ENCODE results near the gene PLSCR1. TPM values are rescaled to one million over a fixed set of nuclear protein-coding genes. Genes with fewer than 3 reads are reported as not detected.
"Not testable (repeated sequence)": the region's sequence is repeated elsewhere in the genome, so short reads cannot be mapped to it uniquely, and the experiment has no call there.

Gene PLSCR1
- polyA plus RNA-seq, 2 of the 4 experiments (the other 2 are of a cell fraction) = 37.1 to 54.4 TPM

DNA sequence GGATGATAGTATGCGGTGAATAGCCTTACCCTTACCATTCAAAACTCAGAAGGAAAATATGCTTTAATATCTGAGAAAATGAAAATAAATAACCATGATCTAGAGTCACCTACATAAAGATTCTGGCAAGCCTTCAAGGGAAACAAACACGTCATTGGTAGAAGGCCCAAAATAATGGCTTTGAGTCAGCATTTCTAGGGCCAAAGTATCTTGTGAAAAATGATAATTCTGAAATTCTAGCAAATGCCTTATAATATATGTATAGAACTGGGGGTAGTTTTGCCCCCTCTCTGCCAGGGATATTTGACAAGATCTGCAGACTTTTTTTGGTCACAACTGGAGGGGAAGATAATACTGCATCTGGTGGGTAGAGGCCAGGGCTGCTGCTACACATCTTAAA lies 15.4 kb downstream of the PLSCR1 start:
- H3K9me3 ChIP-seq = no peaks in the 10 kb centered on the region
- 90% methylated on average over 2 of the region's 2 CpGs for WGBS (ENCODE audit: missing lambda C conversion rate)
- DNase-seq (ENCODE audit: low read depth in 1 of 2, low spot score in 1 of 2) (no peak), FAIRE-seq (no peak), ATAC-seq (no peak)
- CTCF ChIA-PET = interaction anchor here (0.8 kb wide), 1 partner anchor 10 kb away, joined by 3 read pairs; no protein-coding TSS in a partner anchor
- no peak overlapping the region for H3K4me3 ChIP-seq
- H3K4me1 ChIP-seq = peaks cover 13% of the 10 kb centered on the region; the same call in 1 of the 3 replicates
- TF ChIP-seq ZFP36 (IDR thresholded peaks at IDR 0.05; ENCODE audit: borderline replicate concordance, partially characterized antibody) = no peak
- POLR2A ChIA-PET = interaction anchor here (0.7 kb wide), 1 partner anchor 16 kb away, joined by 3 read pairs; the partner anchor contains the start of gene PLSCR1
- no peak overlapping the region for H3K27ac ChIP-seq
- no peak overlapping the region for H3K4me2 ChIP-seq

DNA sequence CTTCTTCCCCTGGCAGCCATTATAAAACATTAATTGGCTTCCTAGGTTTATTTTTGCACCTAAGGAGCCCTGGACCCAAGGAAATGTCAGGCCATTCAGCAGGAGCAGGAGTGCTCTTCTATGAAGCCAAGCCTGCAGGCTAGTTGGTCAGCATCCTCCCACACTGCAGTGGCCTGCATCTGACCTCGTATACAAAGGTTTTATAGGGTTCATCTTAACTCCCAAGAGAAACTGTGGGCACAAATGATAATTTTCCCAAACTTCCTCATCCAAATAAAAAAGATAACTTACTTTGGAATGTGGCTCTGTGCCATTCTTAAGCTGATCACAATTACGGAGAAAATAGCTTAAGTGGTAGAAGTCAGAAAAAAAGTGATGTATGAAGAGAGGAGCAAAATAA lies 19.4 kb downstream of the PLSCR1 start:
- H3K4me1 ChIP-seq = peaks cover 13% of the 10 kb centered on the region; the same call in 1 of the 3 replicates
- 58% methylated on average over 2 of the region's 2 CpGs for WGBS (ENCODE audit: missing lambda C conversion rate)
- H3K4me3 ChIP-seq = no peak overlapping the region
- TF ChIP-seq EP300 (IDR thresholded peaks at IDR 0.05) (0 out of 5 replicates have a peak, but pooled peaks of 1 of the 2 experiments have one; percentile 17), RNF2 (IDR thresholded peaks at IDR 0.05; ENCODE audit: borderline replicate concordance, low read depth) (no peak)
- DNase-seq (ENCODE audit: low read depth in 1 of 2, low spot score in 1 of 2) = peak in 1 of 2 experiments; percentile 57
- ChIA-PET CTCF (no interaction called here), POLR2A (no interaction called here)
- no peak overlapping the region for H3K27ac ChIP-seq
- FAIRE-seq = no peak
- H3K9me3 ChIP-seq = no peaks in the 10 kb centered on the region
- peak in 1 of 2 experiments; percentile 73; a peak in 2 of 6 replicates for ATAC-seq
- no peak overlapping the region for H3K4me2 ChIP-seq

DNA sequence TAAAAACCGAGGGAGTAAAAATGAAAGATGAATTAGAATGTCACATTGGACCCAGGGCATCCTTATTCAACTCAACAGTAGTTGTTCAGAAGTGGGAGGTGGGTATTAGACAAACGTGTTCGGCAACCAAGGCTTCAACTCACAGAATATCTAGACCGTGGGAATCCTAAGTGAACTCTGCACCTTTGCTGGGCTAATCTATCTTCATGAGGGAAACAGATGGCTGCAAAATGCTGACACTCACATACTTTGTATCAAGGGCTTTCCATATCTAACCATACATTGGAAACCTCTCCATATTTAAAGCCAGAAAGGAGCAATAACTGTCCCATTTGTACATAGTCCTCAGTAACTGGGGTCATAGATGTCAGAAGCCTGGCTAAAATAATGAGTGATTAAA lies 20.9 kb downstream of the PLSCR1 start:
- POLR2A ChIA-PET = no interaction called here
- CTCF ChIA-PET = no interaction called here
- TF ChIP-seq JUN (IDR thresholded peaks at IDR 0.05) (no peak), CHD4 (IDR thresholded peaks at IDR 0.05; ENCODE audit: borderline replicate concordance) (no peak), EHMT2 (IDR thresholded peaks at IDR 0.05; ENCODE audit: low read depth) (no peak), SREBF2 (IDR thresholded peaks at IDR 0.05) (no peak), HOXA7 (CRISPR knock-in tag; IDR thresholded peaks at IDR 0.05) (no peak), ZFP36 (IDR thresholded peaks at IDR 0.05; ENCODE audit: borderline replicate concordance, partially characterized antibody) (no peak), CBX2 (IDR thresholded peaks at IDR 0.05; ENCODE audit: borderline replicate concordance, low read depth) (no peak), TP53 (CRISPR knock-in tag; IDR thresholded peaks at IDR 0.05) (no peak), CBX8 (IDR thresholded peaks at IDR 0.05) (no peak)
- TF ChIP-seq, protein P1, sequence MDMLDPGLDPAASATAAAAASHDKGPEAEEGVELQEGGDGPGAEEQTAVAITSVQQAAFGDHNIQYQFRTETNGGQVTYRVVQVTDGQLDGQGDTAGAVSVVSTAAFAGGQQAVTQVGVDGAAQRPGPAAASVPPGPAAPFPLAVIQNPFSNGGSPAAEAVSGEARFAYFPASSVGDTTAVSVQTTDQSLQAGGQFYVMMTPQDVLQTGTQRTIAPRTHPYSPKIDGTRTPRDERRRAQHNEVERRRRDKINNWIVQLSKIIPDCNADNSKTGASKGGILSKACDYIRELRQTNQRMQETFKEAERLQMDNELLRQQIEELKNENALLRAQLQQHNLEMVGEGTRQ (IDR thresholded peaks at IDR 0.05) = no peak
- TF ChIP-seq, protein P2, sequence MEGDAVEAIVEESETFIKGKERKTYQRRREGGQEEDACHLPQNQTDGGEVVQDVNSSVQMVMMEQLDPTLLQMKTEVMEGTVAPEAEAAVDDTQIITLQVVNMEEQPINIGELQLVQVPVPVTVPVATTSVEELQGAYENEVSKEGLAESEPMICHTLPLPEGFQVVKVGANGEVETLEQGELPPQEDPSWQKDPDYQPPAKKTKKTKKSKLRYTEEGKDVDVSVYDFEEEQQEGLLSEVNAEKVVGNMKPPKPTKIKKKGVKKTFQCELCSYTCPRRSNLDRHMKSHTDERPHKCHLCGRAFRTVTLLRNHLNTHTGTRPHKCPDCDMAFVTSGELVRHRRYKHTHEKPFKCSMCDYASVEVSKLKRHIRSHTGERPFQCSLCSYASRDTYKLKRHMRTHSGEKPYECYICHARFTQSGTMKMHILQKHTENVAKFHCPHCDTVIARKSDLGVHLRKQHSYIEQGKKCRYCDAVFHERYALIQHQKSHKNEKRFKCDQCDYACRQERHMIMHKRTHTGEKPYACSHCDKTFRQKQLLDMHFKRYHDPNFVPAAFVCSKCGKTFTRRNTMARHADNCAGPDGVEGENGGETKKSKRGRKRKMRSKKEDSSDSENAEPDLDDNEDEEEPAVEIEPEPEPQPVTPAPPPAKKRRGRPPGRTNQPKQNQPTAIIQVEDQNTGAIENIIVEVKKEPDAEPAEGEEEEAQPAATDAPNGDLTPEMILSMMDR (IDR thresholded peaks at IDR 0.05) = no peak
- TF ChIP-seq, protein P3, sequence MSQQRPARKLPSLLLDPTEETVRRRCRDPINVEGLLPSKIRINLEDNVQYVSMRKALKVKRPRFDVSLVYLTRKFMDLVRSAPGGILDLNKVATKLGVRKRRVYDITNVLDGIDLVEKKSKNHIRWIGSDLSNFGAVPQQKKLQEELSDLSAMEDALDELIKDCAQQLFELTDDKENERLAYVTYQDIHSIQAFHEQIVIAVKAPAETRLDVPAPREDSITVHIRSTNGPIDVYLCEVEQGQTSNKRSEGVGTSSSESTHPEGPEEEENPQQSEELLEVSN (IDR thresholded peaks at IDR 0.05; ENCODE audit: borderline replicate concordance, low read depth) = no peak
- TF ChIP-seq, protein P4, sequence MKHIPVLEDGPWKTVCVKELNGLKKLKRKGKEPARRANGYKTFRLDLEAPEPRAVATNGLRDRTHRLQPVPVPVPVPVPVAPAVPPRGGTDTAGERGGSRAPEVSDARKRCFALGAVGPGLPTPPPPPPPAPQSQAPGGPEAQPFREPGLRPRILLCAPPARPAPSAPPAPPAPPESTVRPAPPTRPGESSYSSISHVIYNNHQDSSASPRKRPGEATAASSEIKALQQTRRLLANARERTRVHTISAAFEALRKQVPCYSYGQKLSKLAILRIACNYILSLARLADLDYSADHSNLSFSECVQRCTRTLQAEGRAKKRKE (CRISPR knock-in tag; IDR thresholded peaks at IDR 0.05; ENCODE audit: low read depth) = no peak
- Histone ChIP-seq H3K4me3 (no peak overlapping the region), H3K27ac (no peak overlapping the region), H3K4me1 (peaks cover 13% of the 10 kb centered on the region; the same call in 1 of the 3 replicates), H3K9me3 (no peaks in the 10 kb centered on the region), H3K4me2 (no peak overlapping the region)
- no peak for DNase-seq (ENCODE audit: low read depth in 1 of 2, low spot score in 1 of 2)
- no peak for ATAC-seq
- 75% methylated on average over 4 of the region's 4 CpGs for WGBS (ENCODE audit: missing lambda C conversion rate)
- no peak for FAIRE-seq

DNA sequence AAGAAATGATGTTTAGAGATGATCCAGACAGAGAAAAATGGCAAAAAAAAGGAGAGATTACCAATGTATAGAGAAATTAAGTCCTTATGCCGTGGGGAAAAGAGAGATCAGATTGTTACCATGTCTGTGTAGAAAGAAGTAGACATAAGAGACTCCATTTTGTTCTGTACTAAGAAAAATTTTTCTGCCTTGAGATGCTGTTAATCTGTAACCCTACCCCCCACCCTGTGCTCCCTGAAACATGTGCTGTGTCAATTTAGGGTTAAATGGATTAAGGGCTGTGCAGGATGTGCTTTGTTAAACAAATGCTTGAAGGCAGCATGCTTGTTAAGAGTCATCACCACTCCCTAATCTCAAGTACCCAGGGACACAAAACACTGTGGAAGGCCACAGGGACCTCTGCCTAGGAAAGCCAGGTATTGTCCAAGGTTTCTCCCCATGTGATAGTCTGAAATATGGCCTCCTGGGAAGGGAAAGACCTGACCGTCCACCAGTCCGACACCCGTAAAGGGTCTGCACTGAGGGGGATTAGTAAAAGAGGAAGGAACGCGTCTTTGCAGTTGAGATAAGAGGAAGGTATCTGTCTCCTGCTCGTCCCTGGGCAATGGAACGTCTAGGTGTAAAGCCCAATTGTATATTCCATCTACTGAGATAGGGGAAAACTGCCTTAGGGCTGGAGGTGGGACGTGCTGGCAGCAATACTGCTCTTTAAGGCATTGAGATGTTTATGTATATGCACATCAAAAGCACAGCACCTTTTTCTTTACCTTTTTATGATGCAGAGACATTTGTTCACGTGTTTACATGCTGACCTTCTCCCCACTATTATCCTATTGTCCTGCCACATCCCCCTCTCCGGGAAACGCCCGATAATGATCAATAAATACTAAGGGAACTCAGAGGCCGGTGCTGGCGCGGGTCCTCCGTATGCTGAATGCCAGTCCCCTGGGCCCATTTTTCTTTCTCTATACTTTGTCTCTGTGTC lies 21.9 kb downstream of the PLSCR1 start:
- CTCF ChIA-PET; H3K4me3 ChIP-seq; H3K27ac ChIP-seq; H3K9me3 ChIP-seq; DNase-seq (ENCODE audit: low read depth in 1 of 2, low spot score in 1 of 2); ATAC-seq; H3K4me2 ChIP-seq; FAIRE-seq: not testable (repeated sequence)
- H3K4me1 ChIP-seq = peaks cover 13% of the 10 kb centered on the region; the same call in 1 of the 3 replicates
- WGBS (ENCODE audit: missing lambda C conversion rate) = 92% methylated on average over 17 of the region's 17 CpGs
- POLR2A ChIA-PET = interaction anchor here (1.1 kb wide), 1 partner anchor 53 kb away, joined by 3 read pairs; the partner anchor contains the start of gene PLSCR2

Data from A549 (cell line).